Measurements from ENCODE around the gene RNASEL.
"Not testable (repeated sequence)": the region's sequence is repeated elsewhere in the genome, so short reads cannot be mapped to it uniquely, and the experiment has no call there.

The RNASEL gene, protein sequence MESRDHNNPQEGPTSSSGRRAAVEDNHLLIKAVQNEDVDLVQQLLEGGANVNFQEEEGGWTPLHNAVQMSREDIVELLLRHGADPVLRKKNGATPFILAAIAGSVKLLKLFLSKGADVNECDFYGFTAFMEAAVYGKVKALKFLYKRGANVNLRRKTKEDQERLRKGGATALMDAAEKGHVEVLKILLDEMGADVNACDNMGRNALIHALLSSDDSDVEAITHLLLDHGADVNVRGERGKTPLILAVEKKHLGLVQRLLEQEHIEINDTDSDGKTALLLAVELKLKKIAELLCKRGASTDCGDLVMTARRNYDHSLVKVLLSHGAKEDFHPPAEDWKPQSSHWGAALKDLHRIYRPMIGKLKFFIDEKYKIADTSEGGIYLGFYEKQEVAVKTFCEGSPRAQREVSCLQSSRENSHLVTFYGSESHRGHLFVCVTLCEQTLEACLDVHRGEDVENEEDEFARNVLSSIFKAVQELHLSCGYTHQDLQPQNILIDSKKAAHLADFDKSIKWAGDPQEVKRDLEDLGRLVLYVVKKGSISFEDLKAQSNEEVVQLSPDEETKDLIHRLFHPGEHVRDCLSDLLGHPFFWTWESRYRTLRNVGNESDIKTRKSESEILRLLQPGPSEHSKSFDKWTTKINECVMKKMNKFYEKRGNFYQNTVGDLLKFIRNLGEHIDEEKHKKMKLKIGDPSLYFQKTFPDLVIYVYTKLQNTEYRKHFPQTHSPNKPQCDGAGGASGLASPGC

DNA sequence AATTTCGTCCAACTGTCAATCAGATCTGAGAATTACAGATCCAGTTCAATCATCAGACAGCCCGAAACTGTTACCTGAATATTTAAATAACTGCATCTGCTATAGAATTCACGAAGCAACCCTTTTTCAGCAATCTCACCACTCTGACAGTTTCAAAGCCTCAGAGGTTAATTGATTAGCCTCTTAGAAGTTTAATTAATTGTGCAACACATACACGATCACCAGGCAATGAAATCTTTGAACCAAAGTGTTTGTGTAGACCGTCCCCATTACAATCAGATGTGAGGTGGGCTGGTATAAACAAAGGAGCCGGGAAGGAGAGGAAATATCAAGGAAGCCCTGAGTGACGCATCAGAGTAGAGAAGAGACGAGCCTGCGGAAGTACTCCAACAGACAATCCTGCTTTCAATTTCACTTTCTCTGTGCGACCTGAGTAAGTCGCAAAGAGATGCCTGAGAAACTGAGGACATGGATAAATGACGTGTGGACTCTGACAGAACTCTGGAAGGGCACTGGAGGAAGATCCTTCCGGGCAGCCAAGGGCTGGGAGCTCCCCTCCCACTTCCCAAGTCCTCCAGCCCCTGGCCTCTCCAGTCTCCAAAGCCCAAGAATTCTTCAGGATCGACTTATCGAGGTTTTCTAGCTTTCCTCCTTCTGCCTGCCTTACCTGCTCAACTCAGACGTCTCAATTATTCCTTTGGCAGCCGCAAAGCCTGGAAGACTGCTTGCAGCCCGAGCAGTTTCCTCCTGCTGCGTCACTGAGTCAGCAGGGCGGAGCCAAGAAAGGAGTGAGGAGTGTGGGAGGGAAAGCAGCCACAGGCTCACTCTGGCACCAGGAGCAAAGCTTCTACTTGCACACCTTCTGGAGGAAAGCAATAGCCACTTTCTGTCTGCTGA lies at the start of gene RNASEL:
Gene RNASEL, minus strand, starts transcription at position 757 of the 897 bp plus-strand sequence. CDS start 2,450 bp downstream, outside the sequence.
- Histone ChIP-seq H3K9me3 (ENCODE audit: low read length) (no peaks in the 10 kb centered on the region), H3K27ac (ENCODE audit: low read depth, low read length) (peak within 1 kb of the TSS; percentile 95), H3K4me1 (ENCODE audit: insufficient read depth, low read length) (peaks cover 27% of the 10 kb centered on the region), H3K4me3 (ENCODE audit: low read depth in 1 of 2, low read length in 2 of 2) (peak within 1 kb of the TSS; percentile 79), H3K36me3 (ENCODE audit: insufficient read depth, low read length) (no peaks in the 10 kb centered on the region), H3K9ac (ENCODE audit: low read length) (peak within 1 kb of the TSS; percentile 73), H3K27me3 (ENCODE audit: control insufficient read depth in 1 of 2, insufficient read depth in 2 of 2, low read length in 2 of 2) (no peaks in the 10 kb centered on the region)

DNA sequence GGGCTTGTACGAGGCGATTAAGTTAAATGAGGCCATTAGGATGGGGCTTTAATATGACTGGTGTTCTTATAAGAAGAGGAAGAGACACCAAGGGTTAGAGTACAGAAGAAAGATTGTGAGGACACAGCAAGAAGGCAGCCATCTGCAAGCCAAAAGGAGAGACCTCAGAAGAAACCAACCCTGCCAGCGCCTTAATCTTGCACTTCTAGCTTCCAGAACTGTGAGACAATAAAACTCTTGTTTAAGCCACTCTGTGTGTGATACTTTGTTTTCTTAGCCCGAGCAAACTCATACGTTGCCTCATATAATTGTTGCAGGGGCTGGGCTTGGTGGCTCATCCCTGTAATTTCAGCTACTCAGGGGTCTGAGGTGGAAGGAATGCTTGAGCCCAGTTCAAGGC lies 48.7 kb upstream of the RNASEL start:
- Histone ChIP-seq H3K9me3 (ENCODE audit: low read length) (no peaks in the 10 kb centered on the region), H3K36me3 (ENCODE audit: insufficient read depth, low read length) (no peaks in the 10 kb centered on the region), H3K9ac (ENCODE audit: low read length) (no peak overlapping the region), H3K4me3 (ENCODE audit: low read depth in 1 of 2, low read length in 2 of 2) (no peak overlapping the region), H3K27ac (ENCODE audit: low read depth, low read length) (no peak overlapping the region), H3K4me1 (ENCODE audit: insufficient read depth, low read length) (no peaks in the 10 kb centered on the region), H3K27me3 (ENCODE audit: control insufficient read depth in 1 of 2, insufficient read depth in 2 of 2, low read length in 2 of 2) (no peaks in the 10 kb centered on the region)

DNA sequence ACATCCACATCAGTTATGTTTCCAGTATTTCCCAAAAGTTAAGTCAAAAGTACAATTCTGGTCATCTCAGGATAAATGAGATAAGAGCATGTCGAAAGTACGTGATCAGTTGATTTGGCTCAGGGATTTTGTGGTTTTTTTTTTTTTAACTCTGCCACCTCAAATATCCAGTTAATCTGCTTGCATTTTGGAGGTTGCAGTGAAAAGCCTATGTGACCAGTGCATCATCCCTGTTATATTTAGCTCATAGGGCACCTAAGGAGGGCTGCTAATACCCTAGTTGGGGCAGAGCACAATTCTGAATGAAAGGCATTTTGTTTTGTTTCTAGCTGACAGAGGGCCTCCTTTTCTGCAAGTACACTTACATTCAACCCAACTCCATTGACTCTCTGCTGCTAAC lies 46.8 kb upstream of the RNASEL start:
- H3K36me3 ChIP-seq (ENCODE audit: insufficient read depth, low read length): no peaks in the 10 kb centered on the region
- no peaks in the 10 kb centered on the region for H3K9me3 ChIP-seq (ENCODE audit: low read length)
- no peak overlapping the region for H3K27ac ChIP-seq (ENCODE audit: low read depth, low read length)
- no peaks in the 10 kb centered on the region for H3K27me3 ChIP-seq (ENCODE audit: control insufficient read depth in 1 of 2, insufficient read depth in 2 of 2, low read length in 2 of 2)
- no peak overlapping the region for H3K4me3 ChIP-seq (ENCODE audit: low read depth in 1 of 2, low read length in 2 of 2)
- H3K4me1 ChIP-seq (ENCODE audit: insufficient read depth, low read length): no peaks in the 10 kb centered on the region
- H3K9ac ChIP-seq (ENCODE audit: low read length): no peak overlapping the region

DNA sequence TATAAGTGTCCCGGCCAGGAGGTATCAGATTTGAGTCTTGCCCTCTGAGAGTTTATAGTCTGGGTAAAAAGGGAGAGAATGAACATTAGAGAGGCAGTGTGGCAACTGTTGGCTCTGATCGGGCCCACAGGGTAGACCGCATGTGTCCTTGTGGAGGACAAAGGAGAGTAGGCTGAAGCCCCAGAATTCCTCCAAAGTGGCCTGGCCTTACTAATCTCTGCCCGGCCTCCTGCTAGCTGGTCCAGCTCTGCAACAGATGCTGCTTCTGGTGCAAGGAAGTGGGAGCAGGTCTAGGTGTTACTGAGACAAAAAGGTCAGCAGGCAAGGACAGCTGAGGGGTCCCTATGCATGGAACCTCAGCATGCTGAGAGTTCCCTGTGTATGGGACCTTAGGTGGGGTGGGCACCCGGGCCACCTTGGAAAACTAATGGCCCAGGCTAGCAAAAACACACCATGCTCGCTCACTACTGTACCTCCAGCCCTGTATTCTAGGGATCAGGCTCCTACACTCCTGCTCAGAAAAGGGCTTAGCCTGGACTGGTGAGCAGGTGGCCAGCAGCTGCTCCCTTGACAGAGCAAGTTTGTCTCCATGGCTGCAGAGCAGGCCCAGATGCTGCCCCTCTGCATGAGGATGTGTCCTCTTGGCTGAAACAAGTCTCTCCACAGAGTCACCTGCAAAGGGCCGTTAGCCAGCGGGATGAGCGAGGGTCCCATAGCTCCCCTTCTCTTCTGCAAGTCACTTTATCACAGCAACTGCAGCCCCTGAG lies 45.4 kb upstream of the RNASEL start:
- Histone ChIP-seq H3K36me3 (ENCODE audit: insufficient read depth, low read length) (no peaks in the 10 kb centered on the region), H3K27me3 (ENCODE audit: control insufficient read depth in 1 of 2, insufficient read depth in 2 of 2, low read length in 2 of 2) (no peaks in the 10 kb centered on the region), H3K4me3 (ENCODE audit: low read depth in 1 of 2, low read length in 2 of 2) (no peak overlapping the region), H3K4me1 (ENCODE audit: insufficient read depth, low read length) (no peaks in the 10 kb centered on the region), H3K9ac (ENCODE audit: low read length) (no peak overlapping the region), H3K9me3 (ENCODE audit: low read length) (no peaks in the 10 kb centered on the region), H3K27ac (ENCODE audit: low read depth, low read length) (no peak overlapping the region)

DNA sequence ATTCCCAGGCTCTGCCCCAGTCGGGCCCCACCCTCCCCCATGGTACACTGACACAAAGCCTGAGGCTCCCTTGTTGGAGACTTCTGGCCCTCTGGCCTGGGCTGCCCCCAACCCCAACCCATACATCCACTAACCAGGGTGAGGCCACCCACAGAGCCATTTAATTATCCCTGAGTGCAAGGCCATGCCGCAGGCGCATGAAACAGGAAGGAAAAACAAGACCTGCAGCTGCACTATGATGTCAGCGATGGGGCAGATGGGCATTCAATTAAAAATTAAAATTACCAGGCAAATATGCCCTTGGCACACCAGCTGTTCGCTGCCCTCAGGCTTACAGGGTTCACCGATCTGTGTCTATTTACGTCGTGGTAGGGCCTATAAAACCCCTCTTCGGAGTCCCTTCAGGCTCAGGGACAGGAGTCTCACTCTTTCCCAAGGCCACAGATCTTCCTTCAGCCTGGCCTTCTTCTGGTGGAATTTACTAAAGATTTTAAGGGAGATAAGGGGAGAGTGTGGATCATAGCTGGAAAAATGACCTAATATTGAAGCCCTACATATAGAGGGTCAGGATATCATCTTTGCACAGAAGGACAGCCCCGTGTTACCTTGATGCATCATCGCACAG lies 44.7 kb upstream of the RNASEL start:
- H3K9ac ChIP-seq (ENCODE audit: low read length): no peak overlapping the region
- no peak overlapping the region for H3K4me3 ChIP-seq (ENCODE audit: low read depth in 1 of 2, low read length in 2 of 2)
- H3K27me3 ChIP-seq (ENCODE audit: control insufficient read depth in 1 of 2, insufficient read depth in 2 of 2, low read length in 2 of 2): no peaks in the 10 kb centered on the region
- H3K9me3 ChIP-seq (ENCODE audit: low read length): no peaks in the 10 kb centered on the region
- H3K4me1 ChIP-seq (ENCODE audit: insufficient read depth, low read length): no peaks in the 10 kb centered on the region
- no peaks in the 10 kb centered on the region for H3K36me3 ChIP-seq (ENCODE audit: insufficient read depth, low read length)
- no peak overlapping the region for H3K27ac ChIP-seq (ENCODE audit: low read depth, low read length)

DNA sequence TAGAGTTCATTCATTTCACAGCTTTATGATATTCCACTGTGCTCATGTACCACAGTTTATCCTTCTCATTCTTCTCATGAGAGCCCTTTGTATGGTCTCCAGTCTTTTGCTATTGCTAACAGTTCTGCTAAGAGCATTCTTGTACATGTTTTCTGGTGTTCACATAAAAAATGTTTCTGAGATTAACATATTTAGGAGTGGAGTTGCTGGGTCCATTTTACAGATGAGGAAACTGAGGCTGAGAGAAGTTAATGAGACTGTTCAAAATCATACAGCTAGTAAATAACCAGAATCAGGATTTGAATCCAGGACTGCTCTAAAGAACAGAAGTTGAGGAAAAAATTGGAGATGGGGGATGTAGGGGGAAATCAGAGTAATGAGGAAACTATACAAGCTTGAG lies 44.0 kb upstream of the RNASEL start:
- no peaks in the 10 kb centered on the region for H3K4me1 ChIP-seq (ENCODE audit: insufficient read depth, low read length)
- no peak overlapping the region for H3K27ac ChIP-seq (ENCODE audit: low read depth, low read length)
- H3K9me3 ChIP-seq (ENCODE audit: low read length): no peaks in the 10 kb centered on the region
- no peaks in the 10 kb centered on the region for H3K36me3 ChIP-seq (ENCODE audit: insufficient read depth, low read length)
- no peaks in the 10 kb centered on the region for H3K27me3 ChIP-seq (ENCODE audit: control insufficient read depth in 1 of 2, insufficient read depth in 2 of 2, low read length in 2 of 2)
- H3K9ac ChIP-seq (ENCODE audit: low read length): no peak overlapping the region
- H3K4me3 ChIP-seq (ENCODE audit: low read depth in 1 of 2, low read length in 2 of 2): no peak overlapping the region

DNA sequence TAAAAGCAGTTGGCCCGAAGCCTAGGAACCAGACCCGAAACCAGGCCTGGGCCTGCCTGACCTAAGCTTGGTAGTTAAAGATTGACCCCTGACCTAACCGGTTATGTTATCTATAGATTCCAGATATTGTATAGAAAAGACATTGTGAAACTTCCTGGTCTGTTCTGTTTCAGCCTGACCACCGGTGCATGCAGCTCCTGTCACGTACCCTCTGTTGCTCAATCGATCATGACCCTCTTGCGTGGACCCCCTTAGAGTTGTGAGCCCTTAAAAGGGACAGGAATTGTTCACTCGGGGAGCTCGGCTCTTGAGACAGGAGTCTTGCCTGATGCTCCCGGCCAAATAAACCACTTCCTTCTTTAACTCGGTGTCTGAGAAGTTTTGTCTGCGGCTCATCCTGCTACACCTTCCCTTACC lies 43.4 kb upstream of the RNASEL start:
- not testable (repeated sequence) for H3K4me1 ChIP-seq (ENCODE audit: insufficient read depth, low read length); H3K27me3 ChIP-seq (ENCODE audit: control insufficient read depth in 1 of 2, insufficient read depth in 2 of 2, low read length in 2 of 2); H3K9ac ChIP-seq (ENCODE audit: low read length); H3K36me3 ChIP-seq (ENCODE audit: insufficient read depth, low read length); H3K9me3 ChIP-seq (ENCODE audit: low read length); H3K27ac ChIP-seq (ENCODE audit: low read depth, low read length); H3K4me3 ChIP-seq (ENCODE audit: low read depth in 1 of 2, low read length in 2 of 2)

DNA sequence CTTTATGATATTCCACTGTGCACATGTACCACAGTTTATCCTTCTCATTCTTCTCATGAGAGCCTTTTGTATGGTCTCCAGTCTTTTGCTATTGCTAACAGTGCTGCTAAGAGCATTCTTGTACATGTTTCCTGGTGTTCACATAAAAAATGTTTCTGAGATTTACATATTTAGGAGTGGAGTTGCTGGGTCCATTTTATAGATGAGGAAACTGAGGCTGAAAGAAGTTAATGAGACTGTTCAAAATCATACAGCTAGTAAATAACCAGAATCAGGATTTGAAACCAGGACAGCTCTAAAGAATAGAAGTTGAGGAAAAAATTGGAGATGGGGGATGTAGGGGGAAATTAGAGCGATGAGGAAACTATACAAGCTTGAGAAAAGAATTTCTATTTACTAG lies 42.9 kb upstream of the RNASEL start:
- no peak overlapping the region for H3K4me3 ChIP-seq (ENCODE audit: low read depth in 1 of 2, low read length in 2 of 2)
- no peak overlapping the region for H3K9ac ChIP-seq (ENCODE audit: low read length)
- no peaks in the 10 kb centered on the region for H3K9me3 ChIP-seq (ENCODE audit: low read length)
- no peaks in the 10 kb centered on the region for H3K4me1 ChIP-seq (ENCODE audit: insufficient read depth, low read length)
- no peaks in the 10 kb centered on the region for H3K36me3 ChIP-seq (ENCODE audit: insufficient read depth, low read length)
- no peak overlapping the region for H3K27ac ChIP-seq (ENCODE audit: low read depth, low read length)
- H3K27me3 ChIP-seq (ENCODE audit: control insufficient read depth in 1 of 2, insufficient read depth in 2 of 2, low read length in 2 of 2): no peaks in the 10 kb centered on the region

DNA sequence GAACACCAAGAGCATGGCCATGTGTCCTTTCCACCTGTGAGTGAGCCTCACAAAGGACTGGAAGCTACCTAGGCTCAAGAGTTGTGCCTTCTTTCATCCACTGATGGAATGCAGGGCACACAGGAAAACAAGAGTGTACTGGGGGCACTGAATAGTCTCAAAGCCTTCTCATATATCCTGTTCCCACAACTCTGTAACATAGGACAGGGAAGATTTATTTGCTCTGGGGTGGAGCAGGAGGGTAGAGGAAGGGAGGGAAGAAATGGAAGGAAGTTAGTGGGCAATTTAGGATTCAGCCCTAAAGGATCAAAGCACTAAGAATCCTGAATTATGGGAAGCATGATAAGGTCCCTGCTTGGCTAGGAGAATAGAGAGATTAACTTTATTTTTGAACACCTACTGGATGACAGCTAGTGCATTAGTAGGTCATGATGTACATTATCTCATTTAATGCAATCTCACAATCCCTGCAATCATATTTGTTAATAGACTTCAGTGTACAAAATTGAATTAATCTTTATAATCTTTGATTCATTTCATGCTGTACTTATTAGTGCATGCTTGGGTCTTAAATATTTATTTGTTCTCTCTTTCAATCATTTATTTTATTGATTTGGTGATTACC lies 42.1 kb upstream of the RNASEL start:
- Histone ChIP-seq H3K9ac (ENCODE audit: low read length) (no peak overlapping the region), H3K4me3 (ENCODE audit: low read depth in 1 of 2, low read length in 2 of 2) (no peak overlapping the region), H3K27me3 (ENCODE audit: control insufficient read depth in 1 of 2, insufficient read depth in 2 of 2, low read length in 2 of 2) (no peaks in the 10 kb centered on the region), H3K9me3 (ENCODE audit: low read length) (no peaks in the 10 kb centered on the region), H3K27ac (ENCODE audit: low read depth, low read length) (no peak overlapping the region), H3K4me1 (ENCODE audit: insufficient read depth, low read length) (no peaks in the 10 kb centered on the region), H3K36me3 (ENCODE audit: insufficient read depth, low read length) (no peaks in the 10 kb centered on the region)

DNA sequence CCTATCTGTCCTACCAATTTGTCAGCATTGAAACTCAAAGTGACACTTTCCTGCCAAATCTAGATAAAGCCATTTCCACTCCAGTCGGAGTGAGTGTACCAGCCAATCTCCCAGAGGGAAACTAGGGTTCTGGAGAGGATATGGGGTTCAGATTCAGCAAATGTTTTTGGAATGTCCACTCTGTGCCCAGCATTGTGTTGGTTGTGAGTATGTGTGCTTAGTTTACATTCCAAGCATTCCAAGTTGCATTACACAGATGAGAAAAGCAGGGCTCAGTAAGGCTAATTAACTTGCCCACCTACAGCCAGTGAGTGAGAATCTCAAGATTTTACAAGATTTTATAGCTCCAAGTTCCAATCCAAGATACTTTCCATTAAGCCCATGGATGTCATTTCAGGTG lies 41.5 kb upstream of the RNASEL start:
- H3K27ac ChIP-seq (ENCODE audit: low read depth, low read length): no peak overlapping the region
- H3K4me3 ChIP-seq (ENCODE audit: low read depth in 1 of 2, low read length in 2 of 2): no peak overlapping the region
- no peaks in the 10 kb centered on the region for H3K9me3 ChIP-seq (ENCODE audit: low read length)
- no peaks in the 10 kb centered on the region for H3K27me3 ChIP-seq (ENCODE audit: control insufficient read depth in 1 of 2, insufficient read depth in 2 of 2, low read length in 2 of 2)
- H3K4me1 ChIP-seq (ENCODE audit: insufficient read depth, low read length): no peaks in the 10 kb centered on the region
- no peak overlapping the region for H3K9ac ChIP-seq (ENCODE audit: low read length)
- H3K36me3 ChIP-seq (ENCODE audit: insufficient read depth, low read length): no peaks in the 10 kb centered on the region

Measured in muscle layer of colon (tissue), 2 donors.